Suprapubic skin (tissue), 3 donors: ENCODE results near the gene USP2.

ENCODE experiments used
- POLR2AphosphoS5 ChIP-seq, 3 donors: sonication (generic); formaldehyde crosslinking; IDR thresholded peaks; one replicate each; pipeline ENCODE4 v1.6.1; 2017; ENCODE audit warnings: antibody characterized with exemption in 3 of 3
- TF ChIP-seq, protein P1 (sequence below), 2 donors: fragments of 200-600 bp in 1 of 2; fragments of 450-650 bp in 1 of 2; sonication (generic) in 1 of 2; IDR thresholded peaks; one replicate each; pipeline ENCODE4 v1.5.1; 2016 to 2019; ENCODE audit warnings: antibody characterized with exemption in 2 of 2, mild to moderate bottlenecking in 1 of 2, moderate library complexity in 1 of 2

DNA sequence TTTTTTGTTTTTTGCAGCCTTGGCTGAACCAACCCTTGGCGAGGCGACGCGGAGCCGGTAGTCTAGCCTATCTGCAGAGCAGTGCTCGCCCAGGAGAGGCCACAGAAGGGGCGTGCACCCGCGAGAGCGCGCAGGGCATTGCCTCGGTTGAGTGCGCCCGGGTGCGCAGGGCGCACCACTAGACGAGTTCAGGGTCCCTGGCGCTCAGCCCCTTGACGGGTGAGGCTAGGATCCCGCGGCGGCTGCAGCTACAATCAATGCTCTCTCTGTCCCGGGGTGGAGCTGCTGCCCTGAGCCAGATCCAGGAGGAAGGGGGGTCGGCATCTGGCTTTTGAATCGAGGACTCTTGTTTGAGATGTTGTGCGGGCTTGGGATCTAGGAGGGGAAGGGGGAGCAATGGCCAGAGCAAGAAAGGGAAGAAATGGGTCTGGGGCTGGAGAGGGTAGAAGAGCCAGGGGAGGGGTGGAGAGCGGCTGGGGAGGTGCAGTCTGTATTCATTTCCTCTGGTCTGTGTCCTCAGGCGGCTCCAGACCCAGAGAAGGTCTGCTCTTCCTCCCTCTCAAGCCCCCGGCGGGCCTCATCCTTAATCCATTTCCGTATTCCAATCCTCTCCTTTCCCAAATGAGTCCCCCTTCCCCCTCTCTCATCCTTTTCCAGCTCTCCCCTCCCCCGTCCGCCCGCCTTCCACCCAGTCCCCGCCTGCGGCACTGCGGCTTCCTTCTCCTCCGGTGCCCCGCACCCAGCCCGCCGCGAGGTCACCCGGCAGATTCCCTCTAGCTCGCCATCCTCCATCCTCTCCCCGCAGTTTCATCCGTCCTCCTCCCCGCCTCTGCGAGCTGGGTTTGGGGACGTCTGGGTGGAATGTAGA lies 40.7 kb upstream of the USP2 start:
- TF ChIP-seq, protein P1, sequence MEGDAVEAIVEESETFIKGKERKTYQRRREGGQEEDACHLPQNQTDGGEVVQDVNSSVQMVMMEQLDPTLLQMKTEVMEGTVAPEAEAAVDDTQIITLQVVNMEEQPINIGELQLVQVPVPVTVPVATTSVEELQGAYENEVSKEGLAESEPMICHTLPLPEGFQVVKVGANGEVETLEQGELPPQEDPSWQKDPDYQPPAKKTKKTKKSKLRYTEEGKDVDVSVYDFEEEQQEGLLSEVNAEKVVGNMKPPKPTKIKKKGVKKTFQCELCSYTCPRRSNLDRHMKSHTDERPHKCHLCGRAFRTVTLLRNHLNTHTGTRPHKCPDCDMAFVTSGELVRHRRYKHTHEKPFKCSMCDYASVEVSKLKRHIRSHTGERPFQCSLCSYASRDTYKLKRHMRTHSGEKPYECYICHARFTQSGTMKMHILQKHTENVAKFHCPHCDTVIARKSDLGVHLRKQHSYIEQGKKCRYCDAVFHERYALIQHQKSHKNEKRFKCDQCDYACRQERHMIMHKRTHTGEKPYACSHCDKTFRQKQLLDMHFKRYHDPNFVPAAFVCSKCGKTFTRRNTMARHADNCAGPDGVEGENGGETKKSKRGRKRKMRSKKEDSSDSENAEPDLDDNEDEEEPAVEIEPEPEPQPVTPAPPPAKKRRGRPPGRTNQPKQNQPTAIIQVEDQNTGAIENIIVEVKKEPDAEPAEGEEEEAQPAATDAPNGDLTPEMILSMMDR (IDR thresholded peaks at IDR 0.05), result no peak
- no peak for TF ChIP-seq POLR2AphosphoS5 (IDR thresholded peaks at IDR 0.05)
